NCI-H2029 (cell line): ENCODE measurements around the gene FGFR2.

Source experiments
- DNase-seq: peaks from one replicate; lab custom pipeline; 2025; lab: John Stamatoyannopoulos, UW

FGFR2 gene

DNA sequence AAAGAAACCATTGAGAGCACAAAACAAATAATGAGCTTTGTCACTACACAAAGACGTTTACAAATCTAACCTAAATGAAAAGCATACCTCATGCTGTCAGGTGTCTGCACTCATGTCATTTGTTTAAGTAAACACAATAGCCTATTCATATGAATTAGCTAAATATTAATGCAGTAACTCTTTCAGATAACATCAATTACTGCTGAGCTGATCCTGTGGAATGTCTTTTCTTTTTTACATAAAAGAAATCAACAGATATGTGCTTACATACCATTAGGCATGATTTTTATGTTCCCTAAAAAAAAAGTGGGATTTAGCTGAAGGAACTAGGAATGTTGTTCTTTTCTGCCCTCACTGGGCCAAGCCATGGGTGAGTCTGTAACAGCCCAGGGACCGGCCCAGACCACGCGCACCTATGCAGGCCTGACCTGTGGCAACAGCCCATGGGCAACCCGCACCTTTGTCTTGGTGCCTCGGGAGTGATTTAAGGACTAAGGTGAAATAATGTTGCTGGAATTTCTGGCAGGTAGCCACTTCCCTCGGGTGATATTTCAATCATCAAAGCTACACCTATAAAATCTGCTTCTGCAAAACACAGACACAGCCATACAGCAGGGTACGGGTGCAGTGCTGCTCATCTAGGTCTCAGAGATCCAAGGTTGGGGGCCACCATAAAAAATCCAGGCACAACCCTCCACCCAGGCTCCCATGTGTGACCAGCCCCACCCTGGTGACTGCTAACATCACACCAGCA lies 44.6 kb downstream of the FGFR2 start:
- DNase-seq: peak; percentile 43

DNA sequence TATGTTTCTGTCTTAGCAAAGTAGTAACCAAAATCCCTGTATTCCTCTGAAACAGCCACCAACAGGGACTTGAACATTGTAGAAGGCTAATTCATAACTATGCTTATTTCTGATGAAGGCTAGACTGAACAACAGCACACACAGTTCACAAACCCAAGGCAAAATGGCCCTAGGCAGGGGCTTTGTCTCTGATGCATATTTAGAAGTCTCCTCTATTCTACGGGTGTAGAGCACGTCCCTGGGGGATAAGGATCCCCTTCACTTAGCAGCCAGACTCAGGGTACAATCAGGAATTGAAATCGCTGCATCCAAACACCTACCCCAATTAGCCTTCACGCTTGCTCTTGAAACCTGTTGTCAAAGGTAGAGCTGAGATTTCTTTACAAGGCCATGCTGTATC lies 45.5 kb downstream of the FGFR2 start:
- no peak for DNase-seq

GRCh38 chr10:121551210-121551885 lies 46.9 kb downstream of the FGFR2 start:
- DNase-seq: no peak

- DNase-seq: no peak
Measured at GRCh38 chr10:121544301-121544869, 53.9 kb downstream of the FGFR2 start.

DNA sequence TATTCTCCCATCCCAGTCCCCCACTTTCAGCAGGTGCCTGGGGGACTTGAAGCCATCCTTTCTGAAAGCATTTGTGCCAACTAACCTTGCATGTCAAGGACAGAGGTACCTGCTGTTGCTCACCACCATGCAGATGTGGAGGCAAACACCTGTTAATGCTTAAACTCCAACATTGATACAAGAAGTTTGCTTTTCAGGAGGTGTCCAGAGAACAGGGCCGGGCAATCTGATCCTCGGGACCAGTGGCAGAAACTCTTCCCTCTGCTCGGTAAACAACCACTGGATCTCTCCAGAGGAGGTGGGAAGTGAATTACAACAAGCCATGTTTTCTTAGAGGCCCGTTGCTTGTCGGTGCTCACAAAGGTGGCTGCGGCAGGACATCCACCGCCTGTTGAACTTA lies 54.7 kb downstream of the FGFR2 start:
- no peak for DNase-seq

DNA sequence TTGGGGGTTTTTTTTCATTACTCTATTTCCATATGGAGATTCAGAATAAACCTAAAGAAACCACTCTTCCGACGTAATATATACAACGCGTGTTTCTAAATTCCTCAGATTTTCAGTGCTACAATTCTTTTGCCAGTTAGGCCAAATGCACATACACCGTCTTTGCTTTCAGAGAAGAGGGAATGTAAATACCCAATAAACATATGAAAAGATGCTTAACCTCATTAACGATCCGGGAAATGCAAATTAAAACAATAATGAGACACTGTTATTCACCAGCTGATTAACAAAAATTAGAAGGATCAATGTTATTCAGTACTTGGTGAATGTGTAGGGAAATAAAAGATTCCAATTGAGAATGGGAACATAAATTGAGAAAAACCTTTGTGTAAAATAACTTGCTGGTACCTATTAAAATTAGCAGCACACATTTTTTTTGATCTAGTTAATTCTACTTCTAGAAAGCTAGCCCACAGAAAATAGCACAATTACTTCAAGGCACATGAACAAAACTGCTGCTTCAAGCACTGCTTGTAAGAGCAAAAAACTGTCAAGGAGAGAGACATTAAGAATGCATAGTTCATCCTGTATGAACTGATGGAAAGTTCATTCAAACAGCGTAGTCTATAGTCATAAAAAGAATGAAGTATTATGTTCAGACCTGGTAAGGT lies 56.7 kb downstream of the FGFR2 start:
- DNase-seq: no peak

DNA sequence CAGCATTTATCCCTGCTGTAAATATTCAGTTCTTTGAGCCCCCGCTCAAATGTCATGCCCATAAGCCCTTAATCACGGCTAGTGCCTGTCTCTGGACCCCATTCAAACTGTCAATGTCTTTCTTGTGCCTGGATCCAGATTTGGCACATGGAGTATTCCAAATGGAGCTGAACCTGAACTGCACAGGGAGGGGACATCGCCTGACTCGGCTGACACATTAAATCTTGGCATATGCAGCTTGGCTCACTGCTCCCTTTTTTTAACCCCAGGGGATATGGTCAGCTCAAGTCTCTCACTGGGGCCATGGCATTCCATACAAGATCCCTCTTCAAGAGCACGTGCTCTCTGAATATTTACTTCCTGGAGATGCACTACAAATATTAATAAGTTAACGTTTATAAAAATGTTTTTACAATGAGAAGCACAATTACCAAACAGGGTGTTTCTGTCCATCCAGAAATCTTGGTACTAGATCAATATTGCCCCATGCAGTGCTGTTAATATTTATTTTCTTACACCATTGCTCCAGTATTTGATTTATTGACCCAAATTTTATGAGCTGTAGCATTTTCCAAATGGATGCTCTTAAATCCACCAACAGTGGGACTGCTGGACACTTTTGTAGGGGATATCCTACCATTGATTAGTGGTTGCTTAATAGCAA lies 57.4 kb downstream of the FGFR2 start:
- DNase-seq: no peak

DNA sequence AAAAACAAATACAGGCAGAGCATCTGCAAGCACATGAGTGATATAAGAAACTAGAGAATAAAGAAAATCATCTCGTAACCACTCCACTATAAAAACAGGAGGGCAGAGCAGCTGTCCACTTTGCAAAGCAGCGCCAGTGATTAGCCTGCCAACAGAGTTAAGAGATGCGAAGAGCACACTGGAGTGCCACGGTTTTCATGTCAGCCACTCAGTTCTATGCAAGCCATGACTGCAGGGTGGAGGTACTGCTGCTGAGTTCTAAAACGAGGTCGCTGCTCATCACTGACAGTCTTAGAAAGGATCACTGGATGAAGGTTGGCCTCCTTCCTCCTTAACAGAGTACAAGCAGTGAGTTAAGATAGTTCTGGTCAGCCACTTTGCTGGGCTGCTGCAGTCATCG lies 58.5 kb downstream of the FGFR2 start:
- no peak for DNase-seq

- DNase-seq: no peak
Measured at GRCh38 chr10:121536310-121536913, 61.8 kb downstream of the FGFR2 start.

GRCh38 chr10:121535381-121535780 lies 62.9 kb downstream of the FGFR2 start:
- no peak for DNase-seq

- no peak for DNase-seq
Measured at GRCh38 chr10:121532292-121532864, 65.9 kb downstream of the FGFR2 start.

GRCh38 chr10:121531830-121532178 lies 66.4 kb downstream of the FGFR2 start:
- no peak for DNase-seq

DNA sequence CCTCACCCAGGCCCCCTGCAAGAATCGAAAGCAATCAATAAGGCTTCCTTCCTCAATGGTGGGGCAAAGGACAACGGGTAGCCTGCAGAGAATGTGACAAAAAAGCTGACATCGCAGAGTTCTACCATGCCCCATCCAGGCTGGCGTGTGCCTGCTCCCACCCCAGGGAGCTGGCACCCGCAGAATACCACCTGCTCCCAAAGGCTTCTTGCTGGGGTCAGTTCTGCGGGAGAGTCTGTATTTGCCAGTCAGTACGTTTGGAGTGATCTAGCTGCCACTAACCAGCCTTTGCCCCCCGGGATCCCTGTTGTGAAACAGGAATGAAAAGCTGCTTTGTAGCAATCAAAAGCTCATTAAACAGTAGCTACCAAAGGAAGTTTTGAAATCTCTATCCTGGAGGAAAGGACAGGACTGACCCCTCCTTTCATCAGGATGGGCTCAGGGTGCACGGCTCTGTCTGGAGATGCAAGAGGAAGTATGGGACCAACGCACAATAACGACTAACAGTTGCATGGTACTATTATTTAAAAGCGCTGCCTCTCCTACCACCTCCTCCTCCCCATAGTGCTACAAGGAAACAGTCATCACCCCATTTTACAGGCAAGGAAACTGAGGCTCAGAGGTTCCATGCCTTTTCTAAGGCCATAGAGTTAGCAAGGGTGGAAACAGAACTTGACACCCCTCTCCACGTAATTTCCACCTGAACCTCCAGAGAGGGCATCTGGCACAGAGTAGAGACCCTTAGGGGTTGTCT lies 67.0 kb downstream of the FGFR2 start:
- no peak for DNase-seq

DNA sequence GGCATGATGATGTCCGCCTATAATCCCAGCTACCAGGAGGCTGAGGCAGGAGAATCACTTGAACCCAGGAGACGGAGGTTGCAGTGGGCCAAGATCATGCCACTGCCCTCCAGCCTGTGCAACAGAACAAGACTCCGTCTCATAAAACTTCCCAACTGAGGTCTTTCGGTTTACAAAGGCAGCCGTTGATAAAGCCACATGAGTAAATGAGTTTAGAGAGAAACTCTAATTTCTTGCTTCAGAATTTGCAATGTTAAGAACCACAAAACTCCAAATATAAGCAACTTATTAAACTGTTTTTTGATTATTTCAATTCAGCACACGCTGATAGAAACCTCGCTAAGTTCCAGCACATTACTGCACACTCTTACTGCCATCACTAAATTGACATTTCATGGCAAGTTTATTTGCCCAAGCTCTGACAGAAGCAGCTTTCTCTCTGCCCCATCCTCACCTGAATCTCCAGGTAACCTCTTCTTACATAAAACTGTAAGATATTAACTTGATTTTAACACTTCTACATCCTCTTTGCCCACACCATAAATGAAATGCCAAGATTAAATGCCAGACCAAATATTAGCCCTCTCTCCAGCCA lies 67.7 kb downstream of the FGFR2 start:
- no peak for DNase-seq

- DNase-seq: no peak
Measured at GRCh38 chr10:121527690-121528089, 70.6 kb downstream of the FGFR2 start.

GRCh38 chr10:121526801-121527221 lies 71.4 kb downstream of the FGFR2 start:
- no peak for DNase-seq

GRCh38 chr10:121526135-121526790 lies 72.0 kb downstream of the FGFR2 start:
- DNase-seq: no peak

DNA sequence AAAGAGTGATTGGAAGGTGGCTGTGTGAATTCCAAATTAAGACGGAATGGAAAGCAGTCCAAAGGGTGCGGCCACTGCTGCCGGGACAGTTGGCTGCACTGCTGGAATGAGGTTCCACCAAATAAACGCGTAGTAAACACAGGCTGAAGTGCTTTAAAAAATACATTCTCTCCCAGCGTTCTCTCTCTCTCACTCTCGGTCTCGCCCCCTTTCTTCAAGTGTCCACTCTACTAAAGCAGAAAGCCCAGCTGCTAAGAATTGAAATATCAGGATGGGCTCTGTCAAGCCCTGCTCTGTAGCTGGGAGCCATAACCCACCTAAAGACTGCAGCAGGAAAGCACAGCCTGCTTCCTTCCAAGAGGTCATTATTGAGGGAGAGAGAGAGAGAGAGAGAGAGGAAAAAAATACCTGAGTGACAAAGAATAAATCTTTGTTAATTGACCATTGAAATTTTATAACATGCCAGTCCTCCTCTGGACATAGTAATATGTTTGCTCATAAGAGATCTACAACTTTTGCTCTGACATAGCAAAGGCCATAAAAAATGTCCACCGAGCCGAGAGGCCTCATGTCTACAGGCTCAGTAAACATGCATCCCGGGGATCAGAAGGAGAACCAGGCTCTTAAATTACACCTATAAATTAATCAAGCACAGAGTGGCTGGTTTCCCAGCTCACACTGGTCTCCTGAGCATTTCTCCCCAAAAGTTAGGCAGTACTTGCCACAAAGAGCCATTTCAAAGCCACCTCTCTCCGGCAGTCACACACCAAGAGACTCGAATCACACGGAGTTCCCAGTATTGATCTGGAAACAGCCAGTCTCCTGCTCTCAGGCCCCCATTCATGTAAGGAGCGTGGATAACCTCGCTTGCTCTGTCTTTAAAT lies 72.8 kb downstream of the FGFR2 start:
- no peak for DNase-seq
